CD14-positive monocyte (primary cell): Measurements from ENCODE around the gene CD8B2. TPM values are rescaled to one million over a fixed set of nuclear protein-coding genes. Genes with fewer than 3 reads are reported as not detected.
A peak's percentile ranks its signal among the peaks of the same experiment; 100 is the strongest.
"Not testable (repeated sequence)": the region's sequence is repeated elsewhere in the genome, so short reads cannot be mapped to it uniquely, and the experiment has no call there.

ENCODE experiments used
- DNase-seq, 3 donors: peaks; one replicate each; pipeline ENCODE4 v3.0.0-alpha.2; 2011 to 2022
- H2AFZ ChIP-seq: 2 replicates; pipeline ENCODE4 v1.6.0; 2012; ENCODE audit warnings: mild to moderate bottlenecking, low read depth, low read length, inconsistent platforms; ENCODE audit not compliant: insufficient read depth, poor library complexity, severe bottlenecking
- H3K27ac ChIP-seq, 2 donors: 1 replicate in 1 of 2; 2 replicates in 1 of 2; pipeline ENCODE4 v1.5.1; 2012 to 2013; ENCODE audit warnings: low read length in 2 of 2, control low read depth in 1 of 2, inconsistent platforms in 1 of 2, low read depth in 1 of 2, mild to moderate bottlenecking in 1 of 2
- H3K27me3 ChIP-seq, 2 donors: one replicate each; pipeline versions ENCODE4 v1.6.0 to v1.6.1; 2011 to 2013; ENCODE audit warnings: low read length in 2 of 2; ENCODE audit not compliant: control insufficient read depth in 2 of 2, insufficient read depth in 2 of 2
- H3K36me3 ChIP-seq, 2 donors: replicated peaks in 1 of 2; 1 replicate in 1 of 2; 2 replicates in 1 of 2; pipeline versions ENCODE4 v1.5.1 to v1.6.1; 2012 to 2013; ENCODE audit warnings: low read length in 2 of 2, control low read depth in 1 of 2, inconsistent platforms in 1 of 2, mild to moderate bottlenecking in 1 of 2; ENCODE audit not compliant: insufficient read depth in 2 of 2, control insufficient read depth in 1 of 2
- H3K4me1 ChIP-seq, 2 donors: 1 replicate in 1 of 2; 2 replicates in 1 of 2; pipeline versions ENCODE4 v1.5.1 to v1.6.1; 2012 to 2013; ENCODE audit warnings: low read length in 2 of 2, control low read depth in 1 of 2, inconsistent platforms in 1 of 2, mild to moderate bottlenecking in 1 of 2, moderate library complexity in 1 of 2; ENCODE audit not compliant: insufficient read depth in 2 of 2, control insufficient read depth in 1 of 2
- H3K4me2 ChIP-seq: replicated peaks from 2 replicates; pipeline ENCODE3; 2012; ENCODE audit warnings: low read length, moderate library complexity, mild to moderate bottlenecking; ENCODE audit not compliant: poor library complexity, severe bottlenecking; ENCODE audit errors: extremely low read depth
- H3K4me3 ChIP-seq, 3 experiments: fragments of 200-600 bp in 1 of 3; sonication (generic) in 1 of 3; replicated peaks in 1 of 3; 1 replicate in 2 of 3; 2 replicates in 1 of 3; pipeline ENCODE4 v1.5.1; 2011 to 2013; ENCODE audit warnings: low read length in 3 of 3, mild to moderate bottlenecking in 3 of 3, control low read depth in 2 of 3, low read depth in 2 of 3, inconsistent platforms in 1 of 3, moderate library complexity in 1 of 3
- H3K79me2 ChIP-seq: 2 replicates; pipeline ENCODE4 v1.6.0; 2012; ENCODE audit warnings: mild to moderate bottlenecking, control low read depth, inconsistent platforms, low read length, moderate library complexity; ENCODE audit not compliant: insufficient read depth
- H3K9ac ChIP-seq: 2 replicates; pipeline ENCODE4 v1.6.0; 2017; ENCODE audit warnings: low read length, mild to moderate bottlenecking; ENCODE audit not compliant: insufficient read depth, poor library complexity, severe bottlenecking
- H3K9me3 ChIP-seq, 2 donors: replicated peaks in 1 of 2; 1 replicate in 1 of 2; 2 replicates in 1 of 2; pipeline versions ENCODE4 v1.5.1 to v1.6.1; 2012 to 2013; ENCODE audit warnings: low read length in 2 of 2, control low read depth in 1 of 2; ENCODE audit not compliant: control insufficient read depth in 1 of 2, insufficient read depth in 1 of 2
- H4K20me1 ChIP-seq: 2 replicates; pipeline ENCODE4 v1.6.0; 2012; ENCODE audit warnings: mild to moderate bottlenecking, low read length, control low read depth, moderate library complexity; ENCODE audit not compliant: insufficient read depth
- H3K27ac Mint-ChIP-seq, 7 donors: one replicate each; pipeline ENCODE4 v1.8.0; 2020; ENCODE audit warnings: mild to moderate bottlenecking in 7 of 7, mixed read lengths in 7 of 7, moderate library complexity in 6 of 7, inconsistent platforms in 2 of 7
- H3K27me3 Mint-ChIP-seq, 3 donors: one replicate each; pipeline ENCODE4 v1.8.0; 2021 to 2022; ENCODE audit warnings: low read depth in 3 of 3, mild to moderate bottlenecking in 3 of 3, mixed read lengths in 3 of 3, moderate library complexity in 3 of 3, inconsistent platforms in 1 of 3
- H3K36me3 Mint-ChIP-seq, 2 donors: one replicate each; pipeline ENCODE4 v1.8.0; 2020; ENCODE audit warnings: mixed read lengths in 2 of 2, inconsistent platforms in 1 of 2, mild to moderate bottlenecking in 1 of 2
- H3K4me1 Mint-ChIP-seq: one replicate; pipeline ENCODE4 v1.8.0; 2020; ENCODE audit warnings: mild to moderate bottlenecking, mixed read lengths
- H3K4me3 Mint-ChIP-seq, 2 donors: one replicate each; pipeline ENCODE4 v1.8.0; 2020; ENCODE audit warnings: mild to moderate bottlenecking in 2 of 2, mixed read lengths in 2 of 2, moderate library complexity in 1 of 2
- H3K9me3 Mint-ChIP-seq, 7 donors: one replicate each; pipeline ENCODE4 v1.8.0; 2020 to 2022; ENCODE audit warnings: mixed read lengths in 7 of 7, mild to moderate bottlenecking in 6 of 7, moderate library complexity in 6 of 7, inconsistent platforms in 2 of 7
- CTCF ChIP-seq: fragments of 200-600 bp; IDR thresholded peaks from one replicate; pipeline ENCODE4 v1.8.0; 2022; ENCODE audit warnings: antibody characterized with exemption, mild to moderate bottlenecking
- WGBS: methylation state at CpG from one replicate; pipeline ENCODE4 v1.1.5; 2013; ENCODE audit warnings: missing lambda C conversion rate; ENCODE audit not compliant: insufficient coverage; 5-methylcytosine and 5-hydroxymethylcytosine counted together
- intact Hi-C, 2 donors: fragments of 100-400 bp; cut with micrococcal nuclease; formaldehyde crosslinking; loops; one replicate each; pipeline versions ENCODE4 v1.15.0 to v1.15.1; 2023
- polyA plus RNA-seq, 3 donors: library from polyadenylated mRNA; depleted of rRNA in 1 of 3; unstranded in 2 of 3; stranded (reverse) in 1 of 3; fragments of 300-500 nt in 2 of 3; fragments of >200 nt in 1 of 3; fragmentation: Illumina TruSeq in 2 of 3; gene quantifications; 1 replicate in 2 of 3; 2 replicates in 1 of 3; pipeline ENCODE4 v1.2.3, GENCODE V29; 2012 to 2021

CD8B2 gene
- polyA plus RNA-seq, 3 donors, result 0.04 TPM; not detected in 2

- peaks cover 7% of the 10 kb centered on the region for H3K4me1 Mint-ChIP-seq
- Histone ChIP-seq H3K79me2 (no peaks in the 10 kb centered on the region), H4K20me1 (no peaks in the 10 kb centered on the region), H2AFZ (no peak overlapping the region), H3K4me1 (peaks cover 0 to 2% of the 10 kb centered on the region in 2 donors), H3K4me2 (no peak overlapping the region), H3K36me3 (no peaks in the 10 kb centered on the region), H3K9me3 (no peaks in the 10 kb centered on the region), H3K27me3 (no peaks in the 10 kb centered on the region), H3K4me3 (no peak overlapping the region), H3K27ac (no peak overlapping the region), H3K9ac (no peak overlapping the region)
- peaks cover 1 to 3% (median 2%) of the 10 kb centered on the region in 3 donors for H3K27me3 Mint-ChIP-seq
- 91% methylated on average over 3 of the region's 6 CpGs for WGBS
- TF ChIP-seq CTCF, result no peak
- no peak overlapping the region for H3K4me3 Mint-ChIP-seq
- no peak overlapping the region for H3K27ac Mint-ChIP-seq
- no peak for DNase-seq
- no peaks in the 10 kb centered on the region for H3K36me3 Mint-ChIP-seq
- intact Hi-C loops, result no loop called here
- H3K9me3 Mint-ChIP-seq, result peaks cover 0 to 6% (median 3%) of the 10 kb centered on the region in 7 donors
Measured at GRCh38 chr2:106554411-106554810, 67.2 kb downstream of the CD8B2 start.

- H3K36me3 Mint-ChIP-seq, result no peaks in the 10 kb centered on the region
- H3K4me3 Mint-ChIP-seq, result no peak overlapping the region
- Histone ChIP-seq H3K4me1 (peaks cover 0 to 2% of the 10 kb centered on the region in 2 donors), H3K27ac (no peak overlapping the region), H2AFZ (no peak overlapping the region), H3K27me3 (no peaks in the 10 kb centered on the region), H3K4me3 (no peak overlapping the region), H3K79me2 (no peaks in the 10 kb centered on the region), H3K9me3 (no peaks in the 10 kb centered on the region), H3K36me3 (no peaks in the 10 kb centered on the region), H4K20me1 (no peaks in the 10 kb centered on the region), H3K4me2 (no peak overlapping the region), H3K9ac (no peak overlapping the region)
- no peak overlapping the region for H3K27ac Mint-ChIP-seq
- intact Hi-C loops, result no loop called here
- WGBS, result 0% methylated on average over 1 of the region's 1 CpG
- peaks cover 0 to 8% (median 4%) of the 10 kb centered on the region in 7 donors for H3K9me3 Mint-ChIP-seq
- no peak for TF ChIP-seq CTCF
- H3K27me3 Mint-ChIP-seq, result peaks cover 1 to 3% (median 2%) of the 10 kb centered on the region in 3 donors
- DNase-seq, result no peak
- H3K4me1 Mint-ChIP-seq, result peaks cover 12% of the 10 kb centered on the region
Measured at GRCh38 chr2:106555053-106555452, 67.9 kb downstream of the CD8B2 start.

DNA sequence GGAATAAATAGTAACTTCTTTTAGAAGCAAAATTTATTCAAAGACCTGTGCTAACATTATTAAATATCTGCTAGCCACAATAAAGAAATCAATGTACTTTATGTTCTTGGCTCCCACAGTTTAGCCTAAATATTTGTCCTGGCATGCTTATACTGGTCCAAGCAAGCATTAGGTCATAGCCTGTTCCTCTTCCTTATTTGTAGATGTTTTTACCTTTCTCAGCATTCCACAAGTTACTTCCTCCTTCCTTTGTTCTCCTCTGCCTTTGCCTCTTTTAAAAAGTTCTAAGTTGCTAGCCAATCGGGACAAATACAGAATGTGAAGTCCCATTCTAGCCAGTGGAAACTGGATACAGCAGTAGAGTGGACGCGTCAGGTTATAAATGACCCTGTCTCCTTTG, 72.6 kb downstream of the CD8B2 start:
- H3K4me1 ChIP-seq, H3K9me3 ChIP-seq, H3K4me3 ChIP-seq, H3K79me2 ChIP-seq, H4K20me1 ChIP-seq, H3K27me3 Mint-ChIP-seq, H3K9ac ChIP-seq, H3K36me3 Mint-ChIP-seq, H3K4me3 Mint-ChIP-seq, H3K27me3 ChIP-seq, H3K36me3 ChIP-seq, H2AFZ ChIP-seq, H3K9me3 Mint-ChIP-seq, intact Hi-C loops, H3K27ac ChIP-seq, DNase-seq, H3K4me2 ChIP-seq: not testable (repeated sequence)
- H3K4me1 Mint-ChIP-seq, result peaks cover 17% of the 10 kb centered on the region
- H3K27ac Mint-ChIP-seq, result peak overlapping the region in 1 of 7 donors; percentile 74
- WGBS, result 100% methylated on average over 3 of the region's 3 CpGs
